ENCODE results near the gene SOX30. TPM values are rescaled to one million over a fixed set of nuclear protein-coding genes. Genes with fewer than 3 reads are reported as not detected.

SOX30 gene
- total RNA-seq, 8 experiments from 2014 or later = 0.09 to 0.33 (median 0.21) TPM; not detected in 2

DNA sequence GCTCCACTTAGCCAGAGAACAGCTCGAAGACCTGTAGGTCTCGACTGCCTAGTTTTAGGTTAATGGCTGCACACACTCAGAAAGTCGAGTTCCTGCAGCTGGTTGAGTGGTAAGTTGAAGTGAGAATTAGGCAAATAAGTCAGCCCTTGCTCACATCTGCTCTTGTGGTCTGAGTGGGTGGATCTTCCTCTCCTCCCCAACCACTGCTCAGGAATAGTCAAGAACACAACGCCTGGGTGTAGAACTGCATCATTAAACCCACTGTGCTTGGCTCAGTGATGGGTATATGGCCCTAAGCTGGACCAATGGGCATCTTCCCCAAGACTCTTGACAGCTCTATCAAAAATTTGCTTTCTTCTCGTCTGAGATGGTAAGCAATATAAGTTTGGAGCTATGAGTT is 55.8 kb downstream of the SOX30 start:
- no peak overlapping the region for H3K27ac ChIP-seq
- 50 to 100% (median 85%) methylated on average over 2 to 5 of the region's 5 CpGs; no CpG with 5 or more reads in 4 of the 10 experiments for WGBS, 10 experiments
- H3K4me1 ChIP-seq (replicated peaks in 1 of 2) = peaks cover 0 to 7% of the 10 kb centered on the region in 2 donors
- in situ Hi-C loops (cut with MboI; ENCODE audit: low pct_unique_long_range_greater_than_20kb in 2 of 9, low sequenced_read_pairs in 9 of 9, unreplicated experiment in 9 of 9) = no loop called here
- no peak for ATAC-seq (replicated peaks in 6 of 8)
- H3K4me3 ChIP-seq = no peak overlapping the region

DNA sequence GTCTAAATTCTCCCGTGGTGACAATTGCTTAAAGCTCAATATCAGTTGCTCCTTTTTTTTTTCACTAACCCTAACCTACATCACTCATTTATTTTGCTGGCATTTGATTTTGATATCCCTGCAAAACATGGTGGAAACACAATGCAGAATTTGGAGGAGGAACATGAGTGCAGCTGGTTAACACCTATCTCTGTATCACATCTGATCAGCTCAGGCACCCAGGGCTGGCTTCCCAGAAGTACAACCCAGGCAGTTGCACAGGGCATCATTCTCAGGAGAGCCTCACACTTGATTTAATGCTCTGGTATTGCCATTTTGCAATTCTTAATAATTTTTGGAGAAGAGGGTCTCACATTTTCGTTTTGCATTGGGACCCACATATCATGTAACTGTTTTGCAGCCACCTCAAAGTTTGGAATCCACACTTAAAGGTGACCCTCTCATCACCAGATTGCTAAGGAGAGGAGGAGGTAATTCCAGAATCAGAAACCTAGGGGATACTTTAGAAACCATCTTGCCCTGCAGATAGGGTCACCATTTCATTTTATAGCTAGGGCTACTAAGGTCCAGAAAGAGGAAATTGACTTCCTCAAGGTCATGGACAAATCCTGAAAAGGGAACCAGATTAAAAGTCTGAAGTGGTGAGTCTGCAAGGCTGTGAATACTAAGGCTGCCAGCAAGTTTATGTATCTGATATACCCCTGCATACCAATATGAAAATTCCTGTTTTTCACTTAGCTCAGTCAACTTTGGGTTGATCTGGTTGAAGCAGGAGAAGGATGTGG is 57.4 kb downstream of the SOX30 start:
- H3K4me3 ChIP-seq = no peak overlapping the region
- H3K4me1 ChIP-seq (replicated peaks in 1 of 2) = peaks cover 0 to 7% of the 10 kb centered on the region in 2 donors
- 0 to 100% (median 84%) methylated on average over 1 to 2 of the region's 2 CpGs; no CpG with 5 or more reads in 2 of the 10 experiments for WGBS, 10 experiments
- in situ Hi-C loops (cut with MboI; ENCODE audit: low pct_unique_long_range_greater_than_20kb in 2 of 9, low sequenced_read_pairs in 9 of 9, unreplicated experiment in 9 of 9) = no loop called here
- ATAC-seq (replicated peaks in 6 of 8) = no peak
- H3K27ac ChIP-seq = no peak overlapping the region

DNA sequence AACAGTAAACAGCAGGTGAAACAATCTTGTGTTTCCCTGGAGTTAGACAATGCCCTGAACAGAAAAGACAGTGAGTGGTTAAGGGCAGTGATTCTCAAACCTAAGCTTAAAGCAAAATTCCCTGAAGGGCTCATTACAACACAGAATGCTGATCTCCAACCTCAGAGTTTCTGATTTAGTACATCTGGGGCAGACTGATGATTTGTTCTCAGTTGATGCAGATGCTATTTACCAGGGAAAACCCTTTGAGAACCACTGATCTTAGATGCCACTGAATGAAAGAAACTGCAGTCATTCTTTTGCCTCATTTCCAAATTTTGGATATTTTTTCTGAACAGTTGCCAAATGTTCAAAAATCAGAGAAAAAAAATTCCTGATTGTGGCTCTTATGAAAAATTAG is 58.0 kb downstream of the SOX30 start:
- Histone ChIP-seq H3K27ac (no peak overlapping the region), H3K4me1 (replicated peaks in 1 of 2) (peaks cover 0 to 7% of the 10 kb centered on the region in 2 donors), H3K4me3 (no peak overlapping the region)
- ATAC-seq (replicated peaks in 6 of 8) = no peak
- in situ Hi-C loops (cut with MboI; ENCODE audit: low pct_unique_long_range_greater_than_20kb in 2 of 9, low sequenced_read_pairs in 9 of 9, unreplicated experiment in 9 of 9) = no loop called here

DNA sequence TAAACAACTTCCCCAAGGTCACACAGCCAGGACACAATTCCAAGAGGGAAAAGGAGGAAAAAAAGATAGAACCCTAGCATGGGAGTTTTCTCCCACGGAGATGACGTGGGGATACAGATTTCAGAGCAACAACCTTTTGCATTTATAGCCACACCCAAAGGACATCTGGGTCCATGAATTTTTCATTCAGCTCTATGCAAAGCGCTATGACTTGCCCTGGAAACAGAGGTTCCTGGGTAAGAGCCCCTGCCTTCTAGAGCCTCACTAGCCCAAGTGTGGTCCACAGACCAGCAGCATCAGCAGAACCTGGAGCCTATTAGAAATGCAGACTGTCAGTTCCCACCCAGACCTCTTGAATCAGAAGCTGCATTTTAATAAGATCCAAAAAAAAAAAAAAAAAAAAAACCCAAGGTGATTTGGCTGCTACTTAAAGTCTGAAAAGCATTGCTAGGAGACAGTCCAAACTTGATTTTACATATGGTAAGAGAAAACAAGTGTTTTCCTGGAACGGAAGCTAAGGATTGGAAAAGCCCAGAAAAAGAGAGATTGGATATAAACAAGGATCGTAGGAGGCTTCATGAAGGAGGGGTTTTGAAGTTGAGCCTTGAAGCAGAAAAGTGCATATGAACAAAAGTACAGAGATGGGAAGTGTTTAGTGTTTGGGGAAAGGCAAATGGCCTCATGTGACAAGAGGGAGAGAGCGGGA is 59.0 kb downstream of the SOX30 start:
- WGBS, 10 experiments = 11 to 83% (median 57%) methylated on average over 1 to 6 of the region's 6 CpGs
- ATAC-seq (replicated peaks in 6 of 8) = peak in 3 of 8 experiments; percentile 92 to 99 (median 94)

DNA sequence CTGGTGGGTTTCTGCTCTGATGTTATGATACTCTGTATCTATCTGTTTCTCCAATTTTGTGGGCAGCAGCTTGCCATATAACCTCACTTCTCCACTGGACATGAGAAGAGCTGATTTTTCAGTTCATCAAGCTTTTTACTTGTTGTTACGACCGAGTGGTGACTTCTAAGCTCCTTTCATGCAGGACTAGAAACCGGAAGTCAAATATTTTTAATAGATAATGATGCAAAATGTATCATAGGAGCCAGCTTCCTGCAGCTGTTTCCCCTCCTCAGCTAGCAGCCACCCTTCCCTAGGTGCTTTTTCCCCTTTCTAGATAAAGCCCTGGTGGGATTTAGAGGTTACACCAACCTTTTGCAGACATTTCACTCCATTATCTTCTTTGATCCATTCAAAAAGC is 59.6 kb downstream of the SOX30 start:
- WGBS, 10 experiments = 35 to 100% (median 96%) methylated on average over 1 to 3 of the region's 3 CpGs; no CpG with 5 or more reads in 3 of the 10 experiments
- Histone ChIP-seq H3K27ac (no peak overlapping the region), H3K4me1 (replicated peaks in 1 of 2) (peaks cover 0 to 7% of the 10 kb centered on the region in 2 donors), H3K4me3 (no peak overlapping the region)
- in situ Hi-C loops (cut with MboI; ENCODE audit: low pct_unique_long_range_greater_than_20kb in 2 of 9, low sequenced_read_pairs in 9 of 9, unreplicated experiment in 9 of 9) = no loop called here
- ATAC-seq (replicated peaks in 6 of 8) = no peak

More for the DNA sequence above, 59.0 kb downstream of the SOX30 start:
- H3K4me3 ChIP-seq = no peak overlapping the region
- peaks cover 0 to 7% of the 10 kb centered on the region in 2 donors for H3K4me1 ChIP-seq (replicated peaks in 1 of 2)
- H3K27ac ChIP-seq = no peak overlapping the region
- in situ Hi-C loops (cut with MboI; ENCODE audit: low pct_unique_long_range_greater_than_20kb in 2 of 9, low sequenced_read_pairs in 9 of 9, unreplicated experiment in 9 of 9) = no loop called here

DNA sequence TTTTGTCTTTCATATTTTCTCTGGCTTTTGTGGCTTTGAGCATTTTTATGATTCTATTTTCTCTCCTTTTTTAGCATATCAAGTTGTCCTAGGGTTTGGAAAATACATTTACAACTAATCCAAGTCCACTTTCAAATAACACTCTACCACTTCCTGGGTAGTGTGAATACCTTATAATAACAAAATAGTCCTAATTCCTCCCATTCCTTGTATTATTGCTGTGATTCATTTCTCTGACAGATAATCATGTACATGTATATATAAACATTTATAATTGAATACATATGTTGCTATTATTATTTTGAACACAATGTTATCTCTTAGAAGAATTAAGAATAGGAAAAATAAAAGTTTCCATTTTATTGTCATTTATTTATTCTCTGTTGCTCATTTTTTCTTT is 61.8 kb downstream of the SOX30 start:
- peaks cover 0 to 7% of the 10 kb centered on the region in 2 donors for H3K4me1 ChIP-seq (replicated peaks in 1 of 2)
- H3K27ac ChIP-seq = no peak overlapping the region
- ATAC-seq (replicated peaks in 6 of 8) = no peak
- in situ Hi-C loops (cut with MboI; ENCODE audit: low pct_unique_long_range_greater_than_20kb in 2 of 9, low sequenced_read_pairs in 9 of 9, unreplicated experiment in 9 of 9) = no loop called here
- H3K4me3 ChIP-seq = no peak overlapping the region

DNA sequence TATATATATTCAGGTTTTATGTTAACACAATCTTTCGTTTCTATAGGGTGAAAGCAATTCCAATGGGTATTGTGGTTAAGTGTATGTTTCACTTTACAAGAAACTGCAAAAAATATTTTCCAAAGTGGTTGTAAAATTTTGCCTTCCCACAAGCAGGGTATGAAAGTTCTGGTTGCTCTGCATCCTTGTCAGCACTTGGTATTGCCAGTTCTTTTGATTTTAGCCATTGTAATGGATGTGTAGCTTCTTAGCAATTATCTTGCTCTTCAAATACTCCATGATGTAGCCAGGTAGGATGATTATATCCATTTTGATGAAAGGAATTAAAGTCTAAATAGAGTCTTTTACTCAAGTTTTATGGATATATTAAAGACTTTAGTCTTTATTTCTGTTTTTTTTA is 67.6 kb downstream of the SOX30 start:
- Histone ChIP-seq H3K4me1 (replicated peaks in 1 of 2) (no peaks in the 10 kb centered on the region), H3K4me3 (no peak overlapping the region), H3K27ac (no peak overlapping the region)
- ATAC-seq (replicated peaks in 6 of 8) = no peak
- in situ Hi-C loops (cut with MboI; ENCODE audit: low pct_unique_long_range_greater_than_20kb in 2 of 9, low sequenced_read_pairs in 9 of 9, unreplicated experiment in 9 of 9) = no loop called here
- 17 to 100% (median 40%) methylated on average over 1 of the region's 1 CpG; no CpG with 5 or more reads in 2 of the 10 experiments for WGBS, 10 experiments

DNA sequence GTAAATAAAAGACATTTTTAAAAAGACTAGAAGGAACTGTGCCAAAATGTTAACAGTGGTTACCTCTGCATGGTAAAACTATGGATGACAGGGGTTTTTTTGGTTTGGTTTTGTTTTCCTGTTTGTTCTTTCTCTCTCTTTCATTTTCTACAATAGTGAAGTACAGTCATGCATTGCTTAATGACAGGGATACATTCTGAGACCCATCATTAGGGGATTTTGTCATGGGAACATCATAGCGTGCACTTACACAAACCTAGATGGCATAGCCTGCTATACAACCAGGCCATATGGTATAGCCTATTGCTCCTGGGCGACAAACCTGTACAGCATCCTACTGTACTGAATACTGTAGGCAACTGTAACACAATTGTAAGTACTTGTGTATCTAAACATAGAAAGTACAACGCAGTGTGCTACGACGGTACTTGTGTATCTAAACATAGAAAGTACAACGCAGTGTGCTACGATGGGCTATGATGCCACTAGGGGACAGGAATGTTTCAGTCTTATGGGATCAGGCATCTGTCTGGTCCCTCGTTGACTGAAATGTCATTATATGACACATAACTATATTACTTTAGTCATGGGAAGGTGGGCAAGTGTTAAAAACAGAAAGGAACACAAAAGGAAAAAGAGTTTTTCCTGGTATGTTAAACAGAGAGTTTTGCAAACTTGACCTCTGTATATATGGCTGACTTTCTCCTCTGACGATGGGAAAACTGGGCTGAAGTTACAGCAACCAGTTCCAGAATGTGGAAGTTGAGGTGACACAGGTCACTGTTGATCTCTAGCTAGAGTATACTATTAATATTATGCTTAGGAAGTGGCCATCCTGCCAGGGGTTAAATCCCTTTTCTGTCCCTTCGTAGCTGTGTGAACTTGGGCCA is 69.3 kb downstream of the SOX30 start:
- no peak for ATAC-seq (replicated peaks in 6 of 8)
- Histone ChIP-seq H3K4me3 (no peak overlapping the region), H3K4me1 (replicated peaks in 1 of 2) (peaks cover 0 to 2% of the 10 kb centered on the region in 2 donors), H3K27ac (no peak overlapping the region)
- in situ Hi-C loops (cut with MboI; ENCODE audit: low pct_unique_long_range_greater_than_20kb in 2 of 9, low sequenced_read_pairs in 9 of 9, unreplicated experiment in 9 of 9) = no loop called here
- WGBS, 10 experiments = 78 to 93% (median 86%) methylated on average over 4 to 8 of the region's 10 CpGs; no CpG with 5 or more reads in 2 of the 10 experiments

DNA sequence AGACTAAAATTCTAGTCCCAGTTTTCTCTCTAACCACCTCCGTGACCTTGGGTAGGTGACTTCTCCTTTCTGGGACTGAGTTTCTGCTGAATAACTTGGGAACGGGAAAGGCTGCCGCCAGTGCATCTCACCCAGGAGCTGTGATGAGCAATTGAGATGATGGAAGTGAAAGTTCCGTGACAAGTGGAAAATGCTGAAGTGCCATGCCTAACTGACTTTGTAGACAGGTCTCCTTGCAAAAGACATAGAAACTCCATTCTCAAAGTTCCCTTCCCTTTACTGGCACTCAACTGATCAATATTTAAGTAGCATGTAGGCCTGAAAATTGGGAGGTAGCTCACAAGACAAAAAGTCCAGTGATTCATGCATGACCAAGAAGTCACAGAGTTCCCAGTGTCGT is 70.3 kb downstream of the SOX30 start:
- ATAC-seq (replicated peaks in 6 of 8) = no peak
- in situ Hi-C loops (cut with MboI; ENCODE audit: low pct_unique_long_range_greater_than_20kb in 2 of 9, low sequenced_read_pairs in 9 of 9, unreplicated experiment in 9 of 9) = no loop called here
- WGBS, 10 experiments = 57 to 100% (median 95%) methylated on average over 1 to 5 of the region's 5 CpGs; no CpG with 5 or more reads in 3 of the 10 experiments

DNA sequence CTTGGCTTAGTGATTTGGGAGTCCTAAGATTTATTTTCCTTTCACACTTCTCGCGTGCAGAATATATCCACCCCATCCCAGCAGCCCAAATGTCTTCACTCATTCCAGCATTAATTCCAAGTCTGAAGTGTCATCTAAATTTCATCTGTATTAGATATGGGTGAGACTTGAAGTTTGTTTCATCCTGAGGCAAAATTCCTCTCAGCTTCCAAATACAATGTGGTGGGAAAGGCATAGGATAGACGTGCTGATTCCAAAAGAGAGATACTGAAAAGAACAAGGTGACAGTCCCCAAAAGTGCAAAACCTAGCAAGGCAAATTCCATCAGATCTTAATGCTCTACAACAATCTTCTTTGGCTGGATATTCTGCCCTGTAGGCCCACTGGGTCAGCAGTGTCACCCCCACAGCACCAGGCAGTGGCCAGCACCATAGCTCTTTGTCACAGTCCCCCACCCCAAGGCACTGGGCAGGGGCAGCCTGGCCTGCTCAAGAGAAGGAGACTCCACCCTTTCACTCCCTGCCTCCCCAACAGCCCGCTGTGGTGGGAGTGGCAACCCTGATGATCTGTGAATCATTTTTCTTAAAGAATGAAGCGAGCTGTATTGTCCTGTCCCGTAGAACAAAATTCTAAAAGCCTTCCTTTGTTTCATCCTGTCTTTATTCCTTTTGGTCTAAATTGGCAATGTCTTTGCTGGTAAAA is 74.0 kb downstream of the SOX30 start:
- peaks cover 3 to 6% of the 10 kb centered on the region in 2 donors for H3K4me1 ChIP-seq (replicated peaks in 1 of 2)
- no peak overlapping the region for H3K4me3 ChIP-seq
- peak in 2 of 8 experiments; percentile 8 to 26 for ATAC-seq (replicated peaks in 6 of 8)
- WGBS, 10 experiments = 40 to 100% (median 80%) methylated on average over 2 to 6 of the region's 6 CpGs; no CpG with 5 or more reads in 1 of the 10 experiments
- no peak overlapping the region for H3K27ac ChIP-seq
- in situ Hi-C loops (cut with MboI; ENCODE audit: low pct_unique_long_range_greater_than_20kb in 2 of 9, low sequenced_read_pairs in 9 of 9, unreplicated experiment in 9 of 9) = no loop called here

More for the DNA sequence above, 70.3 kb downstream of the SOX30 start:
- Histone ChIP-seq H3K4me3 (no peak overlapping the region), H3K27ac (no peak overlapping the region), H3K4me1 (replicated peaks in 1 of 2) (peaks cover 0 to 2% of the 10 kb centered on the region in 2 donors)

DNA sequence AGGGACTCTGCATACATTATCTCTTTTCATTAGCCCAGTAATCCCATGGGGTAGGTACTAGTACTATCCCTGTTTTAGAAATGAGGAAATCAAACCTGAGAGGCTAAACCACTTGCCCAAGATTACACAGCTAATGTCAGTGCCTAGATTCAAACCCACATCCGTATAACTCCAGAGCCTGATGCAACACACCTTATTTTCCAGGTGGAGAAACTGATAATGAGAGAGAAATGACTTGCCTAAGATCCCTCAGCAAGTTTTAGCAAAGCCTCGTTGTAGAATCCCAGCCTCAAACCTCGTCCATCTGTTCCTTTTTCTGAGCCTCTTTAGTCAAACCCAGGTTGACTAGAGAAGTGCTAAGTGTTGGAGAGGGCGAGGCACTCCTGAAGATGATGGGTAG is 75.6 kb downstream of the SOX30 start:
- H3K4me3 ChIP-seq = no peak overlapping the region

More for the DNA sequence above, 75.6 kb downstream of the SOX30 start:
- Histone ChIP-seq H3K4me1 (replicated peaks in 1 of 2) (peaks cover 3 to 6% of the 10 kb centered on the region in 2 donors), H3K27ac (no peak overlapping the region)
- no peak for ATAC-seq (replicated peaks in 6 of 8)
- in situ Hi-C loops (cut with MboI; ENCODE audit: low pct_unique_long_range_greater_than_20kb in 2 of 9, low sequenced_read_pairs in 9 of 9, unreplicated experiment in 9 of 9) = no loop called here
- WGBS, 10 experiments = 17 to 100% (median 75%) methylated on average over 1 to 3 of the region's 4 CpGs; no CpG with 5 or more reads in 4 of the 10 experiments
